HG02571 (cell line): Measurements from ENCODE around the gene REPS2.

ENCODE experiments used
- ATAC-seq: cut with Tn5 transposase; IDR thresholded peaks from one replicate; pipeline ENCODE4 v1.9.1; 2021; ENCODE audit warnings: mild to moderate bottlenecking, moderate library complexity; ENCODE audit not compliant: unreplicated experiment

Gene REPS2

DNA sequence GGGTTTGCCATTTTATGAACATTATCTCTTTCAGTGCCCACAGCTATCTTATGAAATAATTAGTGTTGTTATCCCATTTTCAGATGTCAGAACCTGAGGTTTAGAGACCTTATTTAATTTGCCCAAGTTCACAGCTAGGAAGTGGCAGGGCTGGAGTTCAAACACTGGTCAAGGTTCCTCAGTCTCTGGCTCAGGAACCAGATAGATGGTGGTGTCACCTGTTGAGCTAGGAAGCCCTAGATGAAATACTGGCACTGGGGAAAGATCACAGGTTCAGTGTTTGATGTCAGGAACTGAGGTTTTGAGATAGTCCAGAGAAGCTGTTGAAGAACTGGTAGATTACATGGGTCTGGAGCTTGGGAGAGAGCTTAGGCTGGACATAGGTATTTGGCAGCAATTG lies 85.4 kb downstream of the REPS2 start:
- ATAC-seq = no peak

- ATAC-seq = no peak
These were observed 85.9 kb downstream of the REPS2 start for GRCh38 chrX:17032351-17032750.

DNA sequence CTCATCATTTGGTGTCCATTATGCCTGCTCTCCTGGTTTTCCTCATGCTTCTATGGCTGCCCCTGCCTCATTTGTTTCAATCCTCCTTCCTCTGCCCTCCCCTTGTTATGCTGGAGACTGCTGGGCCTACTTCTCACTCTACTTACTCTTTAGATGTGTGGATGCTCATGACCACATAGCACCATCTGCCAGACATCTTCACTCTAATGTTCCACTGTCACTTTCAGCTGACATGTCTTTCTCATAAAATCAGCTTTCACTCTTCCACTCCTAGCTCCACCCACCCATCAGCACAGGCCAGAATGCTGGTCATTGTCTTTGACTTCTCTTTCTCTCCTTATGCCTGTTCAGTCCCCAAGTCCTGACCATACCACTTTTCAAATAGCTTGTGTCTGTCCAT lies 86.8 kb downstream of the REPS2 start:
- ATAC-seq = no peak

GRCh38 chrX:17035111-17035510 lies 88.7 kb downstream of the REPS2 start:
- no peak for ATAC-seq

DNA sequence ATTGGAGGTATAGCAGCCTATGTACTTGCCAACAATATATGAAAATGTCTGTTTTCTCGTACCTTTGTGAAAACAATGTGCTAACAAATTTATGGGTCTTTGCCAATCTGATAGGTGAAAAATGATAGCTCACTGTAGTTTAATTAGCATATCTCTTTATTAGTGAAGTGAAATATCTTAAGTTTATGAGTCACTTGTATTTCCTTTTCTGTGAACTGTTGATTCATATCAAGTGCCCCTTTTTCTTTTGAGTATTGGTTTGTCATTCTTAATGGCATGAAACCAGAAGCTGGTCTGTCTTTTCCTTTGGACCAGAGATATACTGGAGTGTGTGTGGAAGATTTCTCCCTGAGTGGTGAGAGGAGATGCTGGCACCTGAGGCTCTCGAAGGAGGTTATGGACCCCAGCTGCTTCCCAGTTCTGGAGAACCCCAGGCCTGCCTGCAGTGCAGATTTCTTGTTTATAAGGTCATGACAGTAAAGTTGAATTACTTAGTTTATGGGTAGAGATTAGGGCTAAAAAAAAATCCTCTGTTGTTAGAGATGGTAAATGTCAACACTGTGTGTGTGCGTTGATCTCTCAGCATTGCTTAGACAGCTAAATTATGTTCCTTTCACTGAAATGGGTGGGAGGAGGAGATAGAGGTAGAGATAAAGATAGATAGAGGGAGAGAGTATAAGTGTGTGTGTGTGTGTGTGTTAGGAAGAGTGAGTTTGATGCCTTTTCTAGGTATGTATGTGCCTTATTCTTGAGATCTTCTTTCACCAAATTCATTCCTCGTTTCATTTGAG lies 89.9 kb downstream of the REPS2 start:
- no peak for ATAC-seq

DNA sequence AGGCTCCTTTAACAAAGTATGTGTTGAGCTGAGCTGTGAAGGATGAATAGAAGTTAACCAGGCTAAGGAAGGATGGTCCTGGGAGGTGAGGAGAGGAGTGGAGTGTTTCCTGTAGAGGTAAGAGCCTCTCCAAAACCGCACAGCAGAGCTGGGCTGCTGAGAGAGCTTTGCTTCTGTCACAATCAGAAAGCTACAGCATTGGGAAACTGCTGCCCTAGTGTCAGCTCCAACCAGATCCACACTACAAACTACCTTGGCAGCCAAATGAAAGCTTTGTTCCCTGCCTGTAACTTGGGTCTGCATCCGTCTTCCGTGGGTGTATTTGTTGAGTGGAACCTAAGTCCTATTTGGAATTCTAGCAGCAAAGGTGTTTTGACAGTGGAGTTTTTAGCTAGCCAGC lies 91.8 kb downstream of the REPS2 start:
- ATAC-seq = no peak

DNA sequence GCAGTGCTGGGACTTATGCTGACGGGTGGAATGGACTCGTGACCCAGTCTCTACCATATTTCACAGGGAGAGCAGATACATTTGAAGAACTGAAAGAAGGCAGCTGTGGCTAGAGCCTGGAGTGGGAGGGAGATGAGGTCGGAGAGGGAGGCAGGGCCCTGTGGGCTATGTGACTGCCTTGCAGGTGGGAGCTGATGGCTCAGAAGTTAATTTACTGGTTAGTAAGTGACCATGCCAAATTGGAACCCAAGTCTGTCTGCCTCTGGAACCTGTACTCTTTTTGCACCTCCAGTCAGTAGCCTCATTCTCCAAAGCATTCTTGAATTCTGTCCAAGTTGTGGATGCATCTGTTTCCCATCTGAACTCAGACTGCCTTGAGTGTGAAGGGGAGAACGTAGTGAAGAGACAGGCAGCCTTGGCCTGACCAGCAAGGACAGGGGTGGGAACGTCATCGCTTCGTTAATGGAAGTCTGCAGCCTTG lies 92.3 kb downstream of the REPS2 start:
- ATAC-seq = no peak

DNA sequence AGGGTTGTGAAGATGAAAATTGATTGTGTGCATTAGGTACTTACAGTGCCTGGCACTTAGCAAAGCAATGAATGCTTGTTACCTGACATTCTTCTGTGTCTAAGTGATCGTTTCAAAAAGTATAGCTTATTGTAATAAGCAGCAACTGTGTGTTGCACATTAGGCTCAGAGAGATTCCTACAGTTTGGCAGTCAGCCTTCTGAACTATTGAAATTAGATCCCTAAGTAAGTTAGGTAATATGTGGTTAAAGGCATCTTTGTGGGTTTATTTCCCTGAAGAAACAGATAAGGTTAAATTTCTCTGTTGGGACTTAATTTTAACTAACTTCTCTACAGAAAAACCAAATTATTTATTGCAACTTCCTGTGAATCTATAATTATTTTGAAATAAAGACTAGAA lies 93.4 kb downstream of the REPS2 start:
- no peak for ATAC-seq

GRCh38 chrX:17040711-17041110 lies 94.3 kb downstream of the REPS2 start:
- no peak for ATAC-seq

GRCh38 chrX:17042037-17042436 lies 95.6 kb downstream of the REPS2 start:
- no peak for ATAC-seq

DNA sequence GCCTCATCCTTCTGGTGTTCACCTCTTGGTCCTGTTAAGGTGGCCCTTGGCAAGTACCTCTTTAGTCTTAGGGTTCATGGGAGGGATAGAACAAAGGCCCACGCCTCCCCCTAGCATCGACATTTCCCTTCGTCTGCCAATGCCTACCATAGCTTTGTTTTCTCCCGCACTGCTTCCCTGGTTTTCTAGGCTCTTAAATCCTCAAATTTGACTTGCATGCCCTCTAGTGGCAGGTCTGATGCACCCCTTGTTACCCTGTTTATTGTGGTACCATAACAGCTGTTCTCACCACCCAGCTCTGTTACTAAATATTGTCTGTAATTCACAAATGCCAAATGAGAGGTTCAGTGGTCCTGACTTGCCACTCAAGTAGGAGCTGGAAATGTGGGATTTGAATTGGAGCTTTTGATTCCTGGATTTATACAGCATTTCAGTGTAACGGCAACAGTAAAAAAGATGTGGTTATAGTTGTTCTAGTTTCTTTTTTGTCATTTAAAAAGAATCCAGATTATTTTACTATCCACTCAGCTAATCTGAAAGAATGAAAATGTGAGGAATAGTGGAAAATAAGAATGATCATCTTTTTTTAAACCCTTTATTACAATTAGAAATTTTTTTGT lies 100.1 kb downstream of the REPS2 start:
- ATAC-seq = peak; percentile 71

DNA sequence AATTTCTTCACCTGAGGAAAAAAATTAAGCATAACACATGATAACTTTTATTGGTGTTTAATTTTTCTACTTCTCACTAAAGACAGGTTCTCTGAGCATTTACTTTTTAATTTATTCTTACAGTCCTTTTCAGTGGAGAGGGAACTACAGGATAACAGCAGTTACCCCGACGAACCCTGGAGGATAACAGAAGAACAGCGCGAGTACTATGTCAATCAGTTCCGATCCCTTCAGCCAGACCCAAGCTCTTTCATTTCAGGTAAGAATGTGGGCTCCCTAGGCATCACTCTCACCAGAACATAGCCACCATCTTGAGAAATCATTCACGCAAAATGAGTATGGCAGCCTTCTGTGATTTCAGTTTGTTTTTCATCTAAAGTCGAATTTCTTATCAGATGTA lies 100.8 kb downstream of the REPS2 start:
- no peak for ATAC-seq

DNA sequence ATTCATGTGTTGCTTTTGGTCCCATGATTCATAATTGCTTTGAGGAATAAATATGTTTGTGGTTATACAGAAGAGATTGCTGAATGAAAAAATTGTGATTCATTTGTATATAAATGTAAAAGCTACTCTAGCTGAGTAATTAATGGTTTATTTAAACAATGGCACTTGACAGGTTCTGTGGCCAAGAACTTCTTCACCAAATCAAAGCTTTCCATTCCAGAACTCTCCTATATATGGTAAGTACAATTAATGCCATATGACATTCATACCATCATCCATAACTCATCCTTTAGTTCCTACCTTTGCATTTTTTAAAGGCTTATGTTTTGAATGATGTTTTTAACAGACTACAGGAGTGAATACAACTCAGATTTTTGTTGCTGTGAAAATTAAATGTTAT lies 105.8 kb downstream of the REPS2 start:
- ATAC-seq = no peak

DNA sequence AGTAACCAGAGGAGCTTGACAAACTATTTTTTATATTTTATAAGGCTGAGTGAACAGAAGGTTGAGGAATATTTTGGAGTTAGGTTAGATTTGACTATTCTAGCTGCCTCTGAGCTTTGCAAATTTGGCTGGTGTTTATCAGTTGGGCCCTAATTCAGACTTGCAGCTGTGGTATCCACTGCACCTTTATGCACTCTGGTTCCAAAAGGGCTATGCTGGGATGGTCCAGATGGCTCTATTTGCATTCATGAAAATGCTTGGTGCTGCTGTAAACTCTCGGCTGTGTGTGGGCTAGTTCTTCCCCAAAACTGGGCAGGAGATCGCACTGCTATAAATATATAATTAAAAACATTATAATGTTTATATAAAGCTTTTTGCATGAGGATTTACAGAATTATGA lies 106.3 kb downstream of the REPS2 start:
- no peak for ATAC-seq

- no peak for ATAC-seq
These were observed 107.0 kb downstream of the REPS2 start for GRCh38 chrX:17053502-17053901.

- no peak for ATAC-seq
These were observed 110.6 kb downstream of the REPS2 start for GRCh38 chrX:17056868-17057608.

- no peak for ATAC-seq
These were observed 115.6 kb downstream of the REPS2 start for GRCh38 chrX:17062065-17062464.

- no peak for ATAC-seq
These were observed 118.6 kb downstream of the REPS2 start for GRCh38 chrX:17065100-17065499.

DNA sequence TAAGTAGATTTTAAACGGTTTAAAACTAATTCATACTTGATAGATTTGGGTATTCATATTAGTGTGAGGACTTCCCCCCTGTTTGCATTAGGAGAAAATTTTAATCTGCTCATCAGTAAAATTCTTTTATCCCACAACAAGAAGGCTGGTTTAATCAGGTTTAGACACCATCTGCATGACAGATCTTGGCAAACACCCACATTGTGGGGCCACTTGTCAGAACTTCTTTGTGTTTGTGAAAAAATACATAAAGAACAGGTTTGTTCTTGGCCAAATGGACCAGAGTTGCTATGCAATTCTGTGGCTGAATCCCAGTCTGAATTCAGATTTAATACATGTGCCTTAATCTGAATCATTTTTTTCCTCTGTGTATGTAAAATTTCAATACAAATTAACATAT lies 121.1 kb downstream of the REPS2 start:
- ATAC-seq = no peak

GRCh38 chrX:17072301-17072700 lies 125.8 kb downstream of the REPS2 start:
- ATAC-seq = no peak

DNA sequence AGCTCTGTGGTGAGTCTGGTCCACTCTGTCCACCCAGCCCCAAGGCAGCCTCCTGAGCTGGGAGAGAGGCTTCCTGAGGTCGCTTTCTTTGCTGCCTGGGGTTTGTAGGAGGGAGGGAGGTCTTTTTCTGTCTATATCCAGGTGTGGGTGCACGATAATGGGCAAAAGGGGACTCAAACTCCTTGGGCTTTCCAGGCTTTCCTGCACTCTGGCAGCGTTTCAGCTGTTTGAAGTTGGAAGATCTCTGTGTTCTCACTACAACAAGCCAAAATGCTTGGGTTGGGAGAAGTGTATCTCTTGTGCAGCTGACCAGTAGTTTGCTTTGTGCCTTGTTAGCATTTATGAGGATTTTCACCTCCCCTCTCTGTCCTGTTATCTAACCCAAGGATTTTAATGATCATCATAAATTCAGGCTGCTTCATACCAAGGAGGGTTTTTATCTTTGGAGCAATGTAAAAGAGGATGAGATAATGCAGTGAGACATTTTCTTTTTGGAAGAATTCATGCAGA lies 126.3 kb downstream of the REPS2 start:
- ATAC-seq = no peak

GRCh38 chrX:17075004-17075403 lies 128.5 kb downstream of the REPS2 start:
- no peak for ATAC-seq
